ENCODE results near the gene TAAR1.

DNA sequence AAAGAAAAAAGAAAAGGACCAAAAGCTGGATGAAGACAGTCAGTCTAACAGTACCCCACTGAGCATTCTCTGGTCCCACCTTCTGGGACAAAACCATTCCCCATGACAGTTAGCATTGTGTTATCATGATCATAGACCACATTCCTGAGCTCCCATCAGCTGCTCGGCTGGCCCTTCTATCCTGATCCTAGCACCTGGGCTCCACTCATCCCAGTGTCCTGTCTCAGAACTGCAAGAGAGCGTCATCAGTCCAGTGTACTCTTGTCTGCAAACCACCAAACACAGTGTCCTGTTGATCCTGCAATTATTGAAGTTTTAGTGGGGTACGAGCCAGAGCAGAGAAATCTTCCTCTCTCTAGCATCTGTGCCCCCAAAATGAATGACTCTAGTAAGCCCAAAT lies 16.0 kb upstream of the TAAR1 start:
- TF ChIP-seq, protein P1, sequence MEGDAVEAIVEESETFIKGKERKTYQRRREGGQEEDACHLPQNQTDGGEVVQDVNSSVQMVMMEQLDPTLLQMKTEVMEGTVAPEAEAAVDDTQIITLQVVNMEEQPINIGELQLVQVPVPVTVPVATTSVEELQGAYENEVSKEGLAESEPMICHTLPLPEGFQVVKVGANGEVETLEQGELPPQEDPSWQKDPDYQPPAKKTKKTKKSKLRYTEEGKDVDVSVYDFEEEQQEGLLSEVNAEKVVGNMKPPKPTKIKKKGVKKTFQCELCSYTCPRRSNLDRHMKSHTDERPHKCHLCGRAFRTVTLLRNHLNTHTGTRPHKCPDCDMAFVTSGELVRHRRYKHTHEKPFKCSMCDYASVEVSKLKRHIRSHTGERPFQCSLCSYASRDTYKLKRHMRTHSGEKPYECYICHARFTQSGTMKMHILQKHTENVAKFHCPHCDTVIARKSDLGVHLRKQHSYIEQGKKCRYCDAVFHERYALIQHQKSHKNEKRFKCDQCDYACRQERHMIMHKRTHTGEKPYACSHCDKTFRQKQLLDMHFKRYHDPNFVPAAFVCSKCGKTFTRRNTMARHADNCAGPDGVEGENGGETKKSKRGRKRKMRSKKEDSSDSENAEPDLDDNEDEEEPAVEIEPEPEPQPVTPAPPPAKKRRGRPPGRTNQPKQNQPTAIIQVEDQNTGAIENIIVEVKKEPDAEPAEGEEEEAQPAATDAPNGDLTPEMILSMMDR (IDR thresholded peaks at IDR 0.05; ENCODE audit: insufficient read depth, low read length, poor library complexity, severe bottlenecking) = no peak
- no peak for TF ChIP-seq EZH2phosphoT487 (conservative IDR thresholded peaks at IDR 0.05; ENCODE audit: low read length)

Measured in SU-DHL-6 (cell line).